SK-N-SH (cell line): ENCODE results near the gene AMPH.

Source experiments
- REST ChIP-seq: IDR thresholded peaks from 2 replicates; pipeline ENCODE4 v1.6.1; 2012; ENCODE audit warnings: mild to moderate bottlenecking, low read depth, low read length, moderate library complexity
- SMC3 ChIP-seq: IDR thresholded peaks from 2 replicates; pipeline ENCODE4 v1.6.1; 2012; ENCODE audit warnings: low read depth, low read length, improper control_type of control experiment

GRCh38 chr7:38658921-38659320 is 27.7 kb upstream of the AMPH start:
- TF ChIP-seq REST (no peak), SMC3 (no peak)
